Measurements from ENCODE around the gene PHRF1.

The PHRF1 gene

DNA sequence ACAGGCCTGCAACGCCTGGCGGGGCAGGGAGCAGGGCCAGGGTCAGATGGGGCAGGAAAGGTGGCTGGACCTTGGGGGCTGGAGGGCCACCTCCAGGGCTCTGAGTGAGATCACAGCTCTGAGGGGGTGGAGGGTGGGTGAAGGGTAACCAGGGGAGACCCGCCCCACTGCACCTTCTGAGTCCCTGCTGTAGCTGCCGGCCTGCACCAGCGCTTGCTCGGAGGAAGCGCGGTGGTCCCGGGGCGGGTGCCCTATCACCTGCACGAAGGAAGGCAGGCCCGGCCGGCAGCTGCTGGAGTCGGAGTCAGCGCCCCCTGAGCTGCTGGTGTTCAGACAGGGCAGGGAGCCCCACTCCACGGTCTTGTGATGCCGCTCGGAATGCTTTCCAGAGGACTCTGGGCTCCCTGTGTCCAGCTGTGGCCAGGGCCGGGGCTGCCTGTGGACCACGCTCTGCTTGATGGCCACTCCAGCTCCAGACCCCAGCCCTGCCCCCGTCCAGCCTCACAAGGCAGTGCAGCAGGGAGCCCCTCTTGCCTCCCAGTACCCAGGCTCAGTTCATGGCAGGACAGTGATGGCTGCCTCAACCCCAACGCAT, 19.5 kb upstream of the PHRF1 start:
- DNase-seq (ENCODE audit: low read depth in 2 of 2): no peak

DNA sequence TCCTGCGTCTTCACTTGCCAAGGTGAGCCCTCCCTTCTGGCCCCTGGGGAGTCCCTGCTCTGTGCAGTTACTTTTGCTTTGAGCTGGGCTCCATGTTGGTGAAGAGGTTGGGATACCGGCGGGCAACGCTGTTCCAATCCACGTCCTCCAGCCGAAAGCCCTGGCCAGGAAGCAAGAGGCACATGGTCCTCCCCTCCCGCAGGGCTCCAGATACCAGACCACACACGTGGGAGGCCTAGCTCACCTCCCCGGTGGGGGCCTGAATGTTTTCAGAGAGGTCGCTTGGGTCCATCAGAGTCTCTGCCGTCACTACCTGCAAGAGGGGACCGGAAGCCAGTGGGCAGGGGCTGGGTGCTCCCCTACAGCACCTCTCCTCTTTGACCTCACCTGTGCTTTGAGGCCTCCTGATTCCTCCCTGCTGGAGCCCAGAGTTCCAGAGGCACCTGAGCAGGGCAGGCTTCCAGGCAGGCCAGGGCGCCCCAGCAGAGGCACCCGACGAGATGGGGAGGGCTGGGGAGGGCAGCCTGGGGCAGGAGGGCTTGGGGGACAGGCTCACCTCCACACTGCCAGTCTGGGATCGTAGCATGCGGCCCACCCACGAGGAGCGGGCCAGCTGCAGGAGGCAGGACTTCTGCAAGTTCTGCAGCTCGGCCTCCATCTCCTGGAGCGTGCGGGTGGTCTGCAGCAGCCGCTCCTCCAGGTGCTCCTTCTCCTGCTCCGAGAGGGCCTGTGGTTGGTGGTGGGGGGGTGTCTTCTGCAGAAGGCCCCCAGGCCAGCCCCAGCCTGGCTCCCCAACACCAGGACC, 18.7 kb upstream of the PHRF1 start:
- no peak for DNase-seq (ENCODE audit: low read depth in 2 of 2)

DNA sequence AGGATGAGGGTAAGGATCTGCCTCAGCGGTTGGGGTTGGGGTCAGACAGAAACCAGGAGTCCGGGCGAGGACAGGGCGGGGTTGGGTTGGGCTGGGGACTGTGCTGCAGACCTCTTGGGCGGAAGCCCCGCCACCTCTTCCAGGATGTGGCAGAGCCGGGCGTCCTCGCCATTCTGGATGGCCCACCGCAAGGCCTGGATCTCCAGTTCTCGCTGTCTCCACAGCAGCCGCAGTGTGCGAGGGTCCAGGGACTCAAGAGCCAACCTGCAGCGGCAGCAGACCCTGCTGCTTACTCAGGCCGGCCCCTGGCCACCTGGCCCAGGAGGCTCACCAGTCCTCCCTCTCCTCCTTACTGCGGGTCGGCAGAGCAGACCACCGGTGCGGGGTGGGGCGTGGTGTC, 17.8 kb upstream of the PHRF1 start:
- DNase-seq (ENCODE audit: low read depth in 2 of 2): no peak

DNA sequence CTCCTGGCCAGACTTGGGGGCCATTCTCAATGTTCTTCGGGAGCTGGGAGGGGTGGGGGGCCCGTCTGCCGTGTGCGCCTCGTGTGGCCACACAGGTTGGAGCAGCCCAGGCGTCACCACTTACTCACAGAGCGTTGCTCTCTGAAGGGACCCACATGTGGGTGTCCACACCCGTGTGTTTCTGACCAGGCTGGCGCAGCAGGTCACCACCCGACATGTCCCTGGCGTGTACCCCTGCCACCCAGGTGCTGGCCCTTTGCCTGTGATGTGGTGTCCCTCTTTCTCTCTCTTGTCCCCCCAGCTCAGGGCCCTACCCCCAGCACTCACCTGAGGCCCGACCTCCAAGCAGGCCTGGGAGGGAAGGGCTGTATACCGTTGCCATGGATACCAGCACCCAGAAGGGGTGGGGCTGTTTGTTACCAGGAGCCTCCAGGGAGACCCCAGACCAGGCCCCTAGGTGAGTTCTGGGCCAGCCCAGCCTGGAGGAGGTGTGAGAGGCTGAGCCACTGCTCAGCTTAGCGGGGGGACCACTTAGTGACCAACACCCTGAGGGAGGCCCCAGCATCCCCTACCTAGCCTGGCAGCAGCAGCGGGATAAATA, 17.1 kb upstream of the PHRF1 start:
- no peak for DNase-seq (ENCODE audit: low read depth in 2 of 2)

DNA sequence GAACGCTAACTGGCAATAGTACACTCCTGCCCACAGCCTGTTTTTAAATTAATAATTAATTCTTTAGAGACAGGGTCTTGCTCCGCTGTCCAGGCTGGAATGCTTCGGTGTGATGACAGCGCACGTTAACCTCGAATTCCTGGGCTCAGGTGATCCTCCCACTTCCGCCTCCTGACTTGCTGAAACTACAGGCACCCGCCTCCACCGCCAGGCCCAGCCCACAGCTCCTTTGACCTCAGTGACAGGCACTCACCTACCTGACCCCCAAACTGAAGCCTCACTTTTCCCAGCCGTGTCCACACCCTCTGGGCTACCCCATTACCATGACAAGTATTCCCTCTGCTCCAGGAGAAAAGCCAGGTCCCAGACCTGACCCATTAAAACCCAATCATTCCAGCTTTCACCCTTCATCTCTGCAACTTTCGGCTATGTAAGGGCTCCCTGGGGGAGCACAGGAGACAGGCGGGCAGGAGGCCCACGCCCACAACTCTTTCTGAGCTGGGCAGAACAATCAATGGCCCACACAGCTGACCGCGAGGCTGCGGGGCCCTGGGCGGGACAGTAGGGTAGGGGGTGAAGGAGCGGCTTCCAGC, 16.5 kb upstream of the PHRF1 start:
- DNase-seq (ENCODE audit: low read depth in 2 of 2): no peak

DNA sequence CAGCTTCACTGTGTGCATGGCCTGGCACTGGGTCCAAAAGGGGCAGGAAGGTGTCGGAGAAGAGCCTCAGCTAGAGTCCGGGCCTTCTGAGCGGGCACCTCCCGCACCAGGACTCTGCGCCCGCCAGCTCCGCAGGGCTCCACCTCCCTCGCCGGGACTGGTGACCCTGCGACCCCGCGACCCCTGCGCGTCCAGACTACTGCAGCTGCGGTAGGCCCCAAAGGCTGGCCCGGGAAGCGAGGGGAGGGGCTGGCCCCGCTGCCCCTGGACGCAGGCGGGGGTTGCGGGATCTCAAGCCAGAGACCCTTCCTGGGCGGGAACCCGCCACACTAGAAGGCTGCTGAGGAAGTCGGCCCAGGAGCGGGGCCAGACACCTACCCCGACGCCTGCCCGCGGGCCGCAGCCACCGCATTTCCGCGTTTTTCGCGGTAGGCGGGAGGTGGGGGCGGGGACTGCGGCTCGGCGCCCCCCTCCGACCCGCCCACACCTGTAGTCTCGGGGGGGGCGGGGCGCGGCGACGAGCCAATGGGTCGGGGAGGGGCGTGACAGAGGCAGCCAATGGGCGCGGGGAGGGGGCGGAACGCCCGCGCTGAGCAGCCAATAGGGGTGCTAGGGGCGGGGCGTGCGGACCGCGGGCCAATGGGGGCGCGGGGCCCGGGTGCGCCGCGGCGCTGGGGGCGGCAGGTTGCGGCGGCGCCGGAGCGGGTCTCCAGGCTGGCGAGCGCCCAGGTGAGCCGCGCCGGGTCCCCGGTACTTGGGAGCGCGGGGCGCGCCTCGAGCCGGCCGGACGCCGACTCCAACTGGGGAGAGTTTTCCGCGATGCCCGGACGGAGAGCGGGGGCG, 15.7 kb upstream of the PHRF1 start, which contains the start of the genes LMNTD2 and RASSF7:
Gene LMNTD2 (minus strand): TSS at position 434 of the 843 bp plus-strand sequence. CDS start 22 bp downstream, at position 412.
Gene RASSF7 (plus strand): TSS at position 666 of the 843 bp plus-strand sequence. CDS start 799 bp downstream, outside the sequence.
- DNase-seq (ENCODE audit: low read depth in 2 of 2): peak; percentile 90 to 94

DNA sequence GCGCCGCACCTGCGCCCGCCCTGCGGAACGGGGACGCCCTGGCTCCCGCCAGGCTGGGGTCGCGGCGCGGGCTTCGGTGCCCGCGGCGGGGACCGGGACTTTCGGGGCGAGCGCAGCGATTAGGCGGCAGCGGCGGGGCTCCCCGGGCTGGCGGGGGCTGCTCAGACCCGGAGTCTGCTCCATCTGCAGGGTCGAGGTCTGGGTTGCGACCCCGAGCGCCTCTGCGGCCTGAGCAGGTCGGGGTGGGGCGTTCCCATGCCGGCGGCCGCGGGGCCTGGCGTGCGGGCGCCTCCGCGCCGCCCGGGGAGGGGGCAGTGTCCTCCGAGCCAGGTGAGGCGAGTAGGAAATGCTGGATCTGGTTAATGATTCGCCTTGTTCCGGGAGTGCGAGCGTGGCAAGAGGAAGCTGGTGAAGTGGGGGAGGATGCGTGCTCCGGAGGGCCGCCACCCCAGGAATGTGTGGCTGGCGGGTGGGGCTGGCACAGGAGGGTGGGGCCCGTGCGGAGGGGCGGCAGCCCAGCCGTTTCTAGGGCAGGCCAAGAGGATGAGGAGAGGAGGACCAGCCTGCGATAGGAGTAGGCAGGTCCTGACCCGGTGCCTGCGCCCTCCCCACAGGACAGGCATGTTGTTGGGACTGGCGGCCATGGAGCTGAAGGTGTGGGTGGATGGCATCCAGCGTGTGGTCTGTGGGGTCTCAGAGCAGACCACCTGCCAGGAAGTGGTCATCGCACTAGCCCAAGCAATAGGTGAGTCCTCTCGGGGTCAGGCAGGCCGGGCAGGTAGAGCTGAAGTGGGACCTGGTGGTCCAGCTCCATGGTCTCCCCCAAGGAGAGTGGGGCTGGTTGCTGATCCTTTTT, 14.9 kb upstream of the PHRF1 start:
- DNase-seq (ENCODE audit: low read depth in 2 of 2): no peak

DNA sequence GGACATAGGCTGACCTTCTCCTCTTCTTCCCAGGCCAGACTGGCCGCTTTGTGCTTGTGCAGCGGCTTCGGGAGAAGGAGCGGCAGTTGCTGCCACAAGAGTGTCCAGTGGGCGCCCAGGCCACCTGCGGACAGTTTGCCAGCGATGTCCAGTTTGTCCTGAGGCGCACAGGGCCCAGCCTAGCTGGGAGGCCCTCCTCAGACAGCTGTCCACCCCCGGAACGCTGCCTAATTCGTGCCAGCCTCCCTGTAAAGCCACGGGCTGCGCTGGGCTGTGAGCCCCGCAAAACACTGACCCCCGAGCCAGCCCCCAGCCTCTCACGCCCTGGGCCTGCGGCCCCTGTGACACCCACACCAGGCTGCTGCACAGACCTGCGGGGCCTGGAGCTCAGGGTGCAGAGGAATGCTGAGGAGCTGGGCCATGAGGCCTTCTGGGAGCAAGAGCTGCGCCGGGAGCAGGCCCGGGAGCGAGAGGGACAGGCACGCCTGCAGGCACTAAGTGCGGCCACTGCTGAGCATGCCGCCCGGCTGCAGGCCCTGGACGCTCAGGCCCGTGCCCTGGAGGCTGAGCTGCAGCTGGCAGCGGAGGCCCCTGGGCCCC, 14.1 kb upstream of the PHRF1 start:
- no peak for DNase-seq (ENCODE audit: low read depth in 2 of 2)

DNA sequence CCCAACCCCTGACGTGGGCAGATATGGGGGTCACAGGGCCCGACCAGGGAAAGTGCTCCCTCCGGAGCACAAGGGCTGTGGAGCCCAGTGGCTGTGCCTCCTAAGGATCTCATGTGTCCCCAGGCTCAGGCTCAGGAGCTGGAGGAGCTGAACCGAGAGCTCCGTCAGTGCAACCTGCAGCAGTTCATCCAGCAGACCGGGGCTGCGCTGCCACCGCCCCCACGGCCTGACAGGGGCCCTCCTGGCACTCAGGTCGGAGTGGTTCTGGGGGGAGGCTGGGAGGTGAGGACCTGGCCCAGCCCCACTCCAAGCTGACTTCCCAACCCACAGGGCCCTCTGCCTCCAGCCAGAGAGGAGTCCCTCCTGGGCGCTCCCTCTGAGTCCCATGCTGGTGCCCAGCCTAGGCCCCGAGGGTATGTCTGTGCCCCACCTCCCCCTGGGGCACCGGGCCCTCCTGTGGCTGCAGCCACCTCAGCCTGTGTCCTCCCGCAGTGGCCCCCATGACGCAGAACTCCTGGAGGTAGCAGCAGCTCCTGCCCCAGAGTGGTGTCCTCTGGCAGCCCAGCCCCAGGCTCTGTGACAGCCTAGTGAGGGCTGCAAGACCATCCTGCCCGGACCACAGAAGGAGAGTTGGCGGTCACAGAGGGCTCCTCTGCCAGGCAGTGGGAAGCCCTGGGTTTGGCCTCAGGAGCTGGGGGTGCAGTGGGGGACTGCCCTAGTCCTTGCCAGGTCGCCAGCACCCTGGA, 13.0 kb upstream of the PHRF1 start:
- DNase-seq (ENCODE audit: low read depth in 2 of 2): no peak

DNA sequence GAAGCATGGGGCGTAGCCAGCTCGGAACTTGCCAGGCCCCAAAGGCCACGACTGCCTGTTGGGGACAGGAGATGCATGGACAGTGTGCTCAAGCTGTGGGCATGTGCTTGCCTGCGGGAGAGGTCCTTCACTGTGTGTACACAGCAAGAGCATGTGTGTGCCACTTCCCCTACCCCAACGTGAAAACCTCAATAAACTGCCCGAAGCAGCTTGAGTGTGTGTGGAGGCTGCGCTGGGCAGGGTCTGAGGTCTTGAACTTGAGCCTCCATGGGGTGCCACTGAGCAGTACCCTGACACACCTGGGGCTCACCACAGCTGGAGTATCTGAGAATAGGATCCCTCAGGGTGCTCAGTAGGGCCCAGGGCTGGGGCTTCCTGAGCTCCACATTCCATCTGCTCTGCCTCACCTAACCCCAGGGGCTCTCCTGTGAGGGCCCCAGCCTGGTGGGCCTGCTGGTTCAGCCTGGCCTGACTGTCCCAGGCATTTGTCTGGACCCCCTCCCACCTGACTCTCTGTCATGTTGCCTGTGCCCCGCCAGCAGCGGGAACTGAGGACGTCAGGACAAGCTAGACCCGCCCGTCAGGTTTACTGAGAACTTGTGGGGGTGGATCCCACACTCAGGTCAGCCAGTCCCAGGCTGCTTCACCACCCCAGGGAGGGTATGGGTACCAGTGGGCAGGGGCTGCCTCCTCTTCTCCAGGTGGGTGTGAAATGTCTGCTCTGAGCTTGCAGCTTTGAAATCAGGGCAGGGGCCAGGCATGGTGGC, 12.3 kb upstream of the PHRF1 start:
- no peak for DNase-seq (ENCODE audit: low read depth in 2 of 2)

DNA sequence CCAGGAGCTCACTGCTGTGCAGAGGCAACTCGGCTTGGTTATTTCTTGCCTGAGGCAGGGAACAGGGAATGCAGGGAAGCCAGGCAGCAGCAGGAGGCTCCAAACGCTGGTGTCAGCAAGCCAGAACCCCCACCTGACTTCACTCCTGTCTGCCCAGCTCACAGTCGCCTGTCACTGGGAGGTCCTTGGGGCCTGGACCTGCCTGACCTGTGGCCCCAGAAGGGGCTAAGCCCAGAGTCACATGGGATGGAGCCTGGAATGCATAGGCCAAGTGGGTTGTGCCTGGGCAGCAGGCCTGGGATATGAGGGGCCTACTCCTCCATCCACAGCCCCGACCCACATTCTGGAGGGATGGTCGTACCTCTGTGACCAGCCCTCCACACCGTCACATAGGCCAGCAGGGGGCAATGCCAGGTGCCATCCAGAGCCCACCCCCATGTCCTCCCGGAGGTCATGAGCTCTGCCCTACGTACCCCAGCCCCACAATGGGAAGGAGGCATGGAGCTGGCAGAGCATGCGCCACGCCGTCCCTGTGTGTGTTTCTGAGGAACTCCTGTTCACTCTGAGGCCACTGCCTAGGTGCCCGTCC, 10.3 kb upstream of the PHRF1 start:
- no peak for DNase-seq (ENCODE audit: low read depth in 2 of 2)

DNA sequence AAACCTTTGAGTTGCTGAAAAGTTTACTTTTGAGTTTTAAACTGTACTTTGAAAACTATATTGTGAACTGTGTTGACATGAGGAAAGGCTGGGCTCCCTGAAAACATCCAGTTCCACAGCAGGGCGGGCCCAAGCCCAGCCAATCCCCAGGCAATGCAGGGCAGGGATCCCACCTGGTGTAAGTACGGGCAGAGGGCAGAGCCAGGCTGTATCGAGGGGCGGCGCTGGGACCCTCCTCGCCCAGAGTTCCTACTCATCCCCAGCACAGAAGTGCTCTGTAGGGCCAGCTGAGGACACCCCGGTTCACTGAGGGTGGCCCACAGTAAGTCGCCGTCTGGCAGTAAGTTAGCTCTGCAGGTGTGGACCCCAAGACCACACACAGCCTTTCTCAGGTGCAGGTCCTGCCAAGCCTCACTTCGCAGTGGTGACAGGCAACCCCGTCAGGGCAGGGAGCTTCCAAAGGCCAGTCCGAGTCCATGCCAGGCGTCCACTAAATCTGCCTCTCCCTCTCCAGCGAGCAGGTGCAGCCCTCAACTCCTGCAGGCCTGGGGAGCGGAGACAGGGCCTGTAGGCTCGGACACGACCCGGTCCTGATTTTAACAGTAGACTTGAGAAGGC, 9.2 kb upstream of the PHRF1 start:
- DNase-seq (ENCODE audit: low read depth in 2 of 2): no peak

DNA sequence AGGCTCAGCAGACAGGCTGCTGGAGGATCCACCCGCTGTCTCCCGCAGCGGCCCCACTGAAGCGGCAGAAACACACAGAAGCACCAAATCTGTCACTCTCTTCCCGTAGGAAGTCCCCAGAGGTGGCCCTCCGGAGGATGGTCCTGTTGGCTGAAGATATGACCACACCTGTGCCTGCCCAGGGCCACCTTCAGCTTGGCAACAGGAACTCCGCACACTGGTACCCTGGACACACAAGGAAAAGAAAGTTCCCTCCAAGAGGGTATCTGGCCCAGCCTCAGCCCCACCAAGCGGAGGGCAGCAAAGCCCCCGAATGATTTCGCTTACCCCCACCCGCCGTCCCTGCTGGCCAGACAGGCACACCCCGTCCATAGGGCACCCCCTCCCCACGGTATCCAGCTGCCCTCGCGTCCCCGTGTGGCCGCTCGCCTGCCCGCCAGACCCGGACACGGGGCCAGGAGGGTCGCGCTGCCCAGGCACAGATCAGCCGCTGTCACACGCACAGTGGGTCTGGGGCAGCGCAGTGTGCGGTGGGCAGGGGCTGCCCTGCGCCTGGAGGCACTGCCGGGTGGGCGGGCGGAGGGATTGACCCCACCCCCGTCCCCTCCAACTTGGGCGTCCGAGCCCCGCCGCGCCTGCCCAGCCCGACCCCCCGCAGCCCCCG, 8.5 kb upstream of the PHRF1 start:
- no peak for DNase-seq (ENCODE audit: low read depth in 2 of 2)

DNA sequence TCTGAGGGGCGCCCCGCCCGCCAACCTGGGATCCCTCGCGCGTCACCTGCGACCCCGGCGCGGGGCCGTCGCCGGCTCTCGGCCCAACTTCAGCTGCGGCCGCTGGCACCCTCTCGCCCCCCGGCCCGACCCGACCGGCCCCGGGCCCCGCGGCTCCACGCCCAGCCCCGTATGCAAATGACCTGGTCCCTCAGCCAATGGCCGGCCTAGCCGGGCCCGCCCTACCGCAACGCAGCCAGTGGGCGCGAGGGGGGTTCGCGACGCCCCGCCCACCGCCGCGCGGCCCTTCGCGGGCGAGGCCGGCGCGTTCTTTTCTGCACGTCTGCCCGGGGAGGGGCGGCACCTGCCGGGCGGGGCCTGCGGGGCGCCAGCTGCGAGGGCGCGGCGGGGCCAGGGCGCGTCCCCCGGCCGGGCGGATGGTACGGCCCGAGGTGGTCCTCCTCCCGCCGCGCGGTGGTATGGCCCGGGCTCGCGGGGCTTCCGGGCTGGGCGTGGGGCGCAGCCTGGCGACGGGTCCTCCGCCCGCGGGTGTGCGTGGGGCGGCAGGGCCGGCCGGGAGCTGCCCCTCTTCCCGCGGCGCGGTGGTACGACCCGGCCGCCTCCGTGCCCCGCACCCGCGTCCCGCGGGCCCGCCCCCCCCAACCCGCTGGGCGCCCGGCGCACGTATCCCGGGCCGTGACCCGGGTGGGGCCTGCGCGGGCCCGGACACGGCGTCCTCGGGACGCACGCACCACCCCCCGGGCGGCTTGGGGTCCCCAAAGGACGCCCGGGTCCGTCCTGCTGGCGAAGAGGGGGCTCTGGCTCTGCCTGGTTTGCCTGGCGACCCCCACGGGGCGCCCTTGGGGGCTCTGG, 7.7 kb upstream of the PHRF1 start:
- DNase-seq (ENCODE audit: low read depth in 2 of 2): peak; percentile 70 to 89

DNA sequence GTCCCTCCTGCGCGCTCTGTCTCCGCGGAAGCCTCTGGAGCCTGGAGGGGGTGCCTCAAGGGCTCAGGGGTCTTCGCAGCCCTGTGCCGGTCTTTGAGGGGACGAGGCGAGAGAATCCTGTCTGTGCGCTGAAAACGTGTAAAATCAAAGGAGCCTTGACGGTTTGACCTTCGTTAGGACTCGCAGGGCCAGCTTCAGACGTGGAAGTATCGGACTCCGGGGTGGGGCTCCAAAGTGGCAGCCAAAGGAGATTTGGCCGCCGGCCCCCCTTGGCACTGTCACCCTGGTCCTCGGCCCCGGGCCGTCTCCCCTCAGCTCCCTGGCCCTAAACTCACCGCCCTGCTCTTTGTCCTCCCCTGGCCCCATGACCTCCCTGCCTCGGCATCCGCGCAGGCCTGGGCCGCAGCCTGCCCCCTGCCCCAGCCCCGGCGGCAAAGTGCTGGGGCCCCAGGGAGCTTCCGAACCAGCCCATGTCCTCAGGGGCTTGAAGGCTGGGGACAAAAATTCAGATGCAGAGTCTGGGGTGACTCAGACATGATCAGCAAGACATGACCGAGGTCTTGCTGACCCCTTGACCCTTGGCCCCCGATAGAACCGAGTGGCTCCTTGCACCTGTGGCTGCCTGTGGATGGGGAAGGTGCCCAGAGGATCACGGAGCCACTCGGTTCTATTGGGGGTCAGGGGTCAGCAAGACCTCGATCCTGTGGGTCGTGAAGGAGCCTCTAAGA, 6.9 kb upstream of the PHRF1 start:
- DNase-seq (ENCODE audit: low read depth in 2 of 2): no peak

DNA sequence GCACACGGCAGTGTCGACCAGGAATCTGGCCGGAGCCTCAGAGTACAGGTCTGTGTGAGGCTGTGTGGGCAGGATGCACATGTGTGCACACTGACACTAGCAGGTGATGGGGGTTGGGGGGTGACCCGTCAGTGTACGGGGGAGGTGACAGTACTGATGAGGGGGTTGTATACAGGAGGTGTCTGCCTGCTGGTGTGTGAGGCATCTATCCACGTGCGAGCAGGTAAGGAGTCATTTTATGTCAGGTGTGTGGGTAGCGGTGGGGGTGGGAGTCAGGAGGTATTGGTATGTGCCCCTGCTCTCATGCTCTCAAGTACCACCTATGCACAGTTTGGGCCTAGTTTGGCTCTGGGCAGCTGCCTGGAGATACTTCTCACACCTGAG, 4.5 kb upstream of the PHRF1 start:
- no peak for DNase-seq (ENCODE audit: low read depth in 2 of 2)

Measured in stimulated activated CD8-positive, alpha-beta memory T cell treated with anti-CD3 and anti-CD28 coated beads, Interleukin-7, amount 100 ng/mL, for 4 hours (primary cell).